Gastroesophageal sphincter (tissue), 3 donors: ENCODE measurements around the gene PRDM2.

Experiments
- CTCF ChIP-seq, 4 experiments: fragments of 200-600 bp in 2 of 4; fragments of 450-650 bp in 2 of 4; sonication (generic) in 1 of 4; IDR thresholded peaks; one replicate each; pipeline ENCODE4 v1.5.1; 2017 to 2019; ENCODE audit warnings: antibody characterized with exemption in 4 of 4, mild to moderate bottlenecking in 2 of 4, moderate library complexity in 2 of 4
- EP300 ChIP-seq: sonication (generic); formaldehyde crosslinking; IDR thresholded peaks from one replicate; pipeline ENCODE4 v1.6.1; 2017; ENCODE audit warnings: antibody characterized with exemption, mild to moderate bottlenecking
- POLR2A ChIP-seq, 2 donors: fragments of 450-650 bp; IDR thresholded peaks; one replicate each; pipeline ENCODE4 v1.6.1; 2017; ENCODE audit warnings: antibody characterized with exemption in 2 of 2, mild to moderate bottlenecking in 2 of 2, moderate library complexity in 1 of 2
- POLR2AphosphoS5 ChIP-seq: sonication (generic); formaldehyde crosslinking; IDR thresholded peaks from one replicate; pipeline ENCODE4 v1.6.1; 2017; ENCODE audit warnings: antibody characterized with exemption

- TF ChIP-seq POLR2A (IDR thresholded peaks at IDR 0.05) (no peak), CTCF (IDR thresholded peaks at IDR 0.05) (no peak), EP300 (no peak), POLR2AphosphoS5 (no peak)
These were observed 126.6 kb downstream of the PRDM2 start for GRCh38 chr1:13826591-13826990.
